Neural progenitor cell (in vitro differentiated cells): ENCODE data around the gene JMJD4. TPM values are rescaled to one million over a fixed set of nuclear protein-coding genes. Genes with fewer than 3 reads are reported as not detected.

Source experiments
- DNase-seq: peaks from one replicate; pipeline ENCODE4 v3.0.0-alpha.2; 2016; ENCODE audit warnings: low spot score
- H2AFZ ChIP-seq: fragments of 200-600 bp; sonication (generic); replicated peaks from 2 replicates; pipeline ENCODE4 v1.6.1; 2016; ENCODE audit warnings: antibody characterized with exemption
- H3F3A ChIP-seq: fragments of 200-600 bp; sonication (generic); 2 replicates; pipeline ENCODE4 v1.6.1; 2016; ENCODE audit warnings: antibody characterized with exemption, low read depth
- H3K27ac ChIP-seq: fragments of 200-600 bp; sonication (generic); 2 replicates; pipeline ENCODE4 v1.5.1; 2016; ENCODE audit warnings: mild to moderate bottlenecking
- H3K27me3 ChIP-seq: fragments of 200-600 bp; sonication (generic); 2 replicates; pipeline ENCODE4 v1.6.1; 2016; ENCODE audit warnings: mild to moderate bottlenecking, moderate library complexity
- H3K36me3 ChIP-seq: fragments of 200-600 bp; sonication (generic); 2 replicates; pipeline ENCODE4 v1.5.1; 2016
- H3K4me1 ChIP-seq: fragments of 200-600 bp; sonication (generic); 2 replicates; pipeline ENCODE4 v1.6.1; 2016; ENCODE audit warnings: mixed run types
- H3K4me2 ChIP-seq: fragments of 200-600 bp; sonication (generic); 2 replicates; pipeline ENCODE4 v1.6.1; 2016
- H3K4me3 ChIP-seq: fragments of 200-600 bp; sonication (generic); 2 replicates; pipeline ENCODE4 v1.5.1; 2016
- H3K79me2 ChIP-seq: fragments of 200-600 bp; sonication (generic); 2 replicates; pipeline ENCODE4 v1.6.1; 2016; ENCODE audit warnings: low read depth
- H3K9ac ChIP-seq: fragments of 200-600 bp; sonication (generic); 2 replicates; pipeline ENCODE4 v1.6.1; 2016
- H3K9me3 ChIP-seq: fragments of 200-600 bp; sonication (generic); 2 replicates; pipeline ENCODE4 v1.5.1; 2016; ENCODE audit warnings: low read depth
- H4K20me1 ChIP-seq: fragments of 200-600 bp; sonication (generic); 2 replicates; pipeline ENCODE4 v1.6.1; 2016; ENCODE audit warnings: low read depth
- H3K27ac Mint-ChIP-seq: 3 replicates; pipeline ENCODE4 v1.8.0; 2021; ENCODE audit warnings: mixed read lengths
- H3K27me3 Mint-ChIP-seq: 2 replicates; pipeline ENCODE4 v1.8.0; 2022; ENCODE audit warnings: low read depth, mild to moderate bottlenecking, inconsistent platforms, moderate library complexity, mixed read lengths; ENCODE audit not compliant: insufficient read depth
- H3K36me3 Mint-ChIP-seq: 3 replicates; pipeline ENCODE4 v1.8.0; 2021; ENCODE audit warnings: mixed read lengths
- H3K4me1 Mint-ChIP-seq: 3 replicates; pipeline ENCODE4 v1.8.0; 2021; ENCODE audit warnings: mixed read lengths
- H3K4me3 Mint-ChIP-seq: 3 replicates; pipeline ENCODE4 v1.8.0; 2021; ENCODE audit warnings: mild to moderate bottlenecking, moderate library complexity, mixed read lengths
- H3K9me3 Mint-ChIP-seq: 3 replicates; pipeline ENCODE4 v1.8.0; 2020; ENCODE audit warnings: mixed read lengths
- EZH2 ChIP-seq: fragments of 200-600 bp; sonication (generic); IDR thresholded peaks from 2 replicates; pipeline ENCODE4 v1.6.1; 2017; ENCODE audit warnings: antibody characterized with exemption, mild to moderate bottlenecking, moderate library complexity
- EZH2phosphoT487 ChIP-seq: fragments of 200-600 bp; sonication (generic); IDR thresholded peaks from 2 replicates; pipeline ENCODE4 v1.6.1; 2017; ENCODE audit warnings: antibody characterized with exemption
- total RNA-seq: library from RNA; depleted of rRNA; stranded (reverse); fragments of >200 nt; gene quantifications from 2 replicates; pipeline ENCODE4 v1.2.3, GENCODE V29; 2015; ENCODE audit warnings: low replicate concordance
- TF ChIP-seq, protein P1 (sequence below): fragments of 200-600 bp; sonication (generic); IDR thresholded peaks from 2 replicates; pipeline ENCODE4 v1.5.1; 2017; ENCODE audit warnings: antibody characterized with exemption, mild to moderate bottlenecking

JMJD4 gene
- total RNA-seq, 1 donor from 2014 or later, result 7.5 TPM

DNA sequence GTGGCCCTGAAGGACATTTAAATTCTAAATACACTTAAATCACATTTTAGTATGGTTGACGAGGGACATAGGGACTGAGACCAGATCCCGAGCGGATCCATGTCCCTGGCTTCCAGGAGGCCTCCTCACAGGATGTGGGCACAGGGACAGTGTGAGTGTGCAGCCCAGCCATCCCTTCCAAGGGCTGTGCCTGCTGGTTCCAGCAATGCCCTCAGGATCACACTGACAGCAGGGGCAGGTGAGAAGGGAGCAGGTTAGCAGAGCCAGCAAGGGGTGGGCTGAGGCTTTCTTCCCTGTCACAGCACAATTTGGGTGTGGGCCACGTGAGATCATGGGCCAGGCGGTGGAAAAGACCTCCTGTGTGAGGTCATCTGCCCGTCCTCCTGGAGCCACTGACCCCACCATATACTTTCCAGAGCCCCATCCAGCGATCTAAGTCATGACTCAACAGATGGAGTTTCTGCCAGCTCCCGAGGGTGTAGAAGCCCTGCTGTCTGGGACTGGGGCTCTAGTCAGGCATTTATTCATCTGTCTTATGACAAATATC lies 43.4 kb upstream of the JMJD4 start:
- Histone ChIP-seq H4K20me1 (peaks cover 6% of the 10 kb centered on the region), H3K4me1 (no peaks in the 10 kb centered on the region), H3F3A (no peaks in the 10 kb centered on the region), H3K9me3 (no peaks in the 10 kb centered on the region), H3K4me2 (no peak overlapping the region), H3K27ac (no peak overlapping the region), H2AFZ (no peak overlapping the region), H3K36me3 (no peaks in the 10 kb centered on the region), H3K9ac (no peak overlapping the region), H3K79me2 (no peaks in the 10 kb centered on the region), H3K27me3 (no peaks in the 10 kb centered on the region), H3K4me3 (no peak overlapping the region)
- TF ChIP-seq, protein P1, sequence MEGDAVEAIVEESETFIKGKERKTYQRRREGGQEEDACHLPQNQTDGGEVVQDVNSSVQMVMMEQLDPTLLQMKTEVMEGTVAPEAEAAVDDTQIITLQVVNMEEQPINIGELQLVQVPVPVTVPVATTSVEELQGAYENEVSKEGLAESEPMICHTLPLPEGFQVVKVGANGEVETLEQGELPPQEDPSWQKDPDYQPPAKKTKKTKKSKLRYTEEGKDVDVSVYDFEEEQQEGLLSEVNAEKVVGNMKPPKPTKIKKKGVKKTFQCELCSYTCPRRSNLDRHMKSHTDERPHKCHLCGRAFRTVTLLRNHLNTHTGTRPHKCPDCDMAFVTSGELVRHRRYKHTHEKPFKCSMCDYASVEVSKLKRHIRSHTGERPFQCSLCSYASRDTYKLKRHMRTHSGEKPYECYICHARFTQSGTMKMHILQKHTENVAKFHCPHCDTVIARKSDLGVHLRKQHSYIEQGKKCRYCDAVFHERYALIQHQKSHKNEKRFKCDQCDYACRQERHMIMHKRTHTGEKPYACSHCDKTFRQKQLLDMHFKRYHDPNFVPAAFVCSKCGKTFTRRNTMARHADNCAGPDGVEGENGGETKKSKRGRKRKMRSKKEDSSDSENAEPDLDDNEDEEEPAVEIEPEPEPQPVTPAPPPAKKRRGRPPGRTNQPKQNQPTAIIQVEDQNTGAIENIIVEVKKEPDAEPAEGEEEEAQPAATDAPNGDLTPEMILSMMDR, result no peak
- no peak for TF ChIP-seq EZH2
- TF ChIP-seq EZH2phosphoT487, result no peak
- no peak for DNase-seq
- Mint-ChIP-seq H3K27me3 (no peaks in the 10 kb centered on the region), H3K4me3 (no peak overlapping the region), H3K36me3 (peaks cover 10% of the 10 kb centered on the region), H3K4me1 (peaks cover 24% of the 10 kb centered on the region), H3K9me3 (no peaks in the 10 kb centered on the region), H3K27ac (no peak overlapping the region)

DNA sequence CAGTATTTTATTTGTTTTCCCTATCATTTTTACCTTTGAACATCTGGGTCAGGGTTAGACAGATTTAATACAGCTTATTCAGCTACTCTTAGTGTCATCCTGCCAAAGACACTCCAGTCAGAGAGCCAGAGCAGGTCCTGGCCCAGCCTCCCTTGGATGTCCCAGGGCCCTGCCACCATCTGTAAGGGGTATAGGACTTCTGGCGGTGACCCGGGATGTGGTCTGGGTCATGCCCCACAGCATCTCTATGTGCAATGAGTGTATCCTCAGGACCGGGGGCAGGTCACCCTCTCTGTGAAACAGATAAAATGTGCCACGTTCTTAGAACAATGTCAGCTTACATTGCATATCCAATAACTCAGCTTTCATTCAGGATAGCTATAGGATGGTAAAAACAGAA lies 42.5 kb upstream of the JMJD4 start:
- TF ChIP-seq, protein P1, result no peak
- no peak for TF ChIP-seq EZH2
- no peak for TF ChIP-seq EZH2phosphoT487
- no peaks in the 10 kb centered on the region for H3K27me3 Mint-ChIP-seq
- H3K27me3 ChIP-seq, result no peaks in the 10 kb centered on the region
- no peaks in the 10 kb centered on the region for H3K9me3 Mint-ChIP-seq
- peaks cover 6% of the 10 kb centered on the region for H4K20me1 ChIP-seq
- no peak for DNase-seq
- no peak overlapping the region for H3K4me2 ChIP-seq
- no peak overlapping the region for H2AFZ ChIP-seq
- H3K9me3 ChIP-seq, result no peaks in the 10 kb centered on the region
- no peak overlapping the region for H3K27ac ChIP-seq
- H3K4me3 ChIP-seq, result no peak overlapping the region
- no peaks in the 10 kb centered on the region for H3F3A ChIP-seq
- H3K27ac Mint-ChIP-seq, result no peak overlapping the region
- H3K9ac ChIP-seq, result no peak overlapping the region
- H3K4me1 Mint-ChIP-seq, result peaks cover 24% of the 10 kb centered on the region
- no peaks in the 10 kb centered on the region for H3K4me1 ChIP-seq
- no peaks in the 10 kb centered on the region for H3K79me2 ChIP-seq
- H3K36me3 Mint-ChIP-seq, result peaks cover 8% of the 10 kb centered on the region
- H3K4me3 Mint-ChIP-seq, result no peak overlapping the region
- H3K36me3 ChIP-seq, result no peaks in the 10 kb centered on the region

DNA sequence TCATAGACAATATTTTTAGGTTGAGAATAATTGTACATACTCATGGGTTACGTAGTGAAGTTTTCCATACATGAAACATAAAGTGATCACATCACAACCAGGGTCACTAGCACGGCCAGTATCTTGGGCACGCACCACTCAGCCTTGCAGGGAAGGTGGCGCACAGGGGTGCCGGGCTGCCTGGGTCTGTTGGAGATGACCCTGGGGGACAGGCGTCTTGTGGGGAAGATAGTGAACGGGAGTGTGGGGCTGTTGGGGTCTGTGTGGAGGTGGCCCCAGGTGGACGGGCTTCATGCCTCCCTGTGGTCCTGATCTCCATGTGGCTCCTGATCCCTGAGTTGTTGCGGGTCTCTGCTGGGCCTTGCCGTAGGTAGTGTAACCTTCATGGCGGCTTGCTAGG lies 42.1 kb upstream of the JMJD4 start:
- Histone ChIP-seq H3F3A (no peaks in the 10 kb centered on the region), H3K4me3 (no peak overlapping the region), H3K27ac (no peak overlapping the region), H3K27me3 (no peaks in the 10 kb centered on the region), H3K36me3 (no peaks in the 10 kb centered on the region), H4K20me1 (peaks cover 9% of the 10 kb centered on the region), H3K9ac (no peak overlapping the region), H3K4me1 (no peaks in the 10 kb centered on the region), H3K4me2 (no peak overlapping the region), H2AFZ (no peak overlapping the region), H3K9me3 (no peaks in the 10 kb centered on the region), H3K79me2 (no peaks in the 10 kb centered on the region)
- no peaks in the 10 kb centered on the region for H3K27me3 Mint-ChIP-seq
- H3K4me1 Mint-ChIP-seq, result peaks cover 24% of the 10 kb centered on the region
- no peak for DNase-seq
- peak overlapping the region; percentile 92 for H3K27ac Mint-ChIP-seq
- no peaks in the 10 kb centered on the region for H3K9me3 Mint-ChIP-seq
- TF ChIP-seq EZH2phosphoT487, result no peak
- no peak for TF ChIP-seq EZH2
- TF ChIP-seq, protein P1, result no peak
- H3K36me3 Mint-ChIP-seq, result peaks cover 9% of the 10 kb centered on the region
- H3K4me3 Mint-ChIP-seq, result no peak overlapping the region
